ENCODE data around the gene PXK.

- TF ChIP-seq POLR2A (IDR thresholded peaks at IDR 0.05; ENCODE audit: low read length) (no peak), GATA1 (IDR thresholded peaks at IDR 0.05; ENCODE audit: low read depth, low read length) (no peak)
These were observed 39.2 kb upstream of the PXK start for GRCh38 chr3:58293516-58293915.

Measured in erythroblast (primary cell).